Ishikawa (cell line): ENCODE results near the gene RHOF.

Source experiments
- CEBPB ChIP-seq: IDR thresholded peaks from 2 replicates; pipeline ENCODE4 v1.6.1; 2012
- CREB1 ChIP-seq: IDR thresholded peaks from 2 replicates; pipeline ENCODE4 v1.6.1; 2012; ENCODE audit warnings: low read depth
- EGR1 ChIP-seq: IDR thresholded peaks from 2 replicates; pipeline ENCODE4 v1.6.1; 2012
- EP300 ChIP-seq: IDR thresholded peaks from 2 replicates; pipeline ENCODE4 v1.6.1; 2012; ENCODE audit warnings: borderline replicate concordance
- FOXM1 ChIP-seq: IDR thresholded peaks from 2 replicates; pipeline ENCODE4 v1.6.1; 2012; ENCODE audit warnings: low read depth, borderline replicate concordance
- NFIC ChIP-seq: IDR thresholded peaks from 2 replicates; pipeline ENCODE4 v1.6.1; 2012
- RAD21 ChIP-seq: IDR thresholded peaks from 2 replicates; pipeline ENCODE4 v1.6.1; 2012; ENCODE audit warnings: low read depth
- TAF1 ChIP-seq: IDR thresholded peaks from 2 replicates; pipeline ENCODE4 v1.6.1; 2012; ENCODE audit warnings: low read depth, mild to moderate bottlenecking
- TCF12 ChIP-seq: IDR thresholded peaks from 2 replicates; pipeline ENCODE4 v1.6.1; 2012; ENCODE audit warnings: low read depth
- TEAD4 ChIP-seq: IDR thresholded peaks from 2 replicates; pipeline ENCODE4 v1.6.1; 2012
- YY1 ChIP-seq: IDR thresholded peaks from 2 replicates; pipeline ENCODE4 v1.6.1; 2012; ENCODE audit warnings: low read depth
- ZBTB7A ChIP-seq: IDR thresholded peaks from 2 replicates; pipeline ENCODE4 v1.6.1; 2012; ENCODE audit warnings: low read depth
- TF ChIP-seq, protein P1 (sequence below): IDR thresholded peaks from 2 replicates; pipeline ENCODE4 v1.6.1; 2012; ENCODE audit warnings: low read depth, mild to moderate bottlenecking
- TF ChIP-seq, protein P2 (sequence below): IDR thresholded peaks from 2 replicates; pipeline ENCODE4 v1.6.1; 2012
- TF ChIP-seq, protein P3 (sequence below): IDR thresholded peaks from 2 replicates; pipeline ENCODE4 v1.6.1; 2012

The RHOF gene

GRCh38 chr12:121784460-121784859, 9.0 kb downstream of the RHOF start:
- TF ChIP-seq CREB1 (no peak), YY1 (no peak), RAD21 (no peak), FOXM1 (no peak), CEBPB (no peak), EGR1 (no peak), TAF1 (no peak), TCF12 (no peak), EP300 (no peak), TEAD4 (no peak), ZBTB7A (no peak), NFIC (no peak)
- TF ChIP-seq, protein P1, sequence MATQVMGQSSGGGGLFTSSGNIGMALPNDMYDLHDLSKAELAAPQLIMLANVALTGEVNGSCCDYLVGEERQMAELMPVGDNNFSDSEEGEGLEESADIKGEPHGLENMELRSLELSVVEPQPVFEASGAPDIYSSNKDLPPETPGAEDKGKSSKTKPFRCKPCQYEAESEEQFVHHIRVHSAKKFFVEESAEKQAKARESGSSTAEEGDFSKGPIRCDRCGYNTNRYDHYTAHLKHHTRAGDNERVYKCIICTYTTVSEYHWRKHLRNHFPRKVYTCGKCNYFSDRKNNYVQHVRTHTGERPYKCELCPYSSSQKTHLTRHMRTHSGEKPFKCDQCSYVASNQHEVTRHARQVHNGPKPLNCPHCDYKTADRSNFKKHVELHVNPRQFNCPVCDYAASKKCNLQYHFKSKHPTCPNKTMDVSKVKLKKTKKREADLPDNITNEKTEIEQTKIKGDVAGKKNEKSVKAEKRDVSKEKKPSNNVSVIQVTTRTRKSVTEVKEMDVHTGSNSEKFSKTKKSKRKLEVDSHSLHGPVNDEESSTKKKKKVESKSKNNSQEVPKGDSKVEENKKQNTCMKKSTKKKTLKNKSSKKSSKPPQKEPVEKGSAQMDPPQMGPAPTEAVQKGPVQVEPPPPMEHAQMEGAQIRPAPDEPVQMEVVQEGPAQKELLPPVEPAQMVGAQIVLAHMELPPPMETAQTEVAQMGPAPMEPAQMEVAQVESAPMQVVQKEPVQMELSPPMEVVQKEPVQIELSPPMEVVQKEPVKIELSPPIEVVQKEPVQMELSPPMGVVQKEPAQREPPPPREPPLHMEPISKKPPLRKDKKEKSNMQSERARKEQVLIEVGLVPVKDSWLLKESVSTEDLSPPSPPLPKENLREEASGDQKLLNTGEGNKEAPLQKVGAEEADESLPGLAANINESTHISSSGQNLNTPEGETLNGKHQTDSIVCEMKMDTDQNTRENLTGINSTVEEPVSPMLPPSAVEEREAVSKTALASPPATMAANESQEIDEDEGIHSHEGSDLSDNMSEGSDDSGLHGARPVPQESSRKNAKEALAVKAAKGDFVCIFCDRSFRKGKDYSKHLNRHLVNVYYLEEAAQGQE: no peak
- TF ChIP-seq, protein P2, sequence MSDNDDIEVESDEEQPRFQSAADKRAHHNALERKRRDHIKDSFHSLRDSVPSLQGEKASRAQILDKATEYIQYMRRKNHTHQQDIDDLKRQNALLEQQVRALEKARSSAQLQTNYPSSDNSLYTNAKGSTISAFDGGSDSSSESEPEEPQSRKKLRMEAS: no peak
- TF ChIP-seq, protein P3, sequence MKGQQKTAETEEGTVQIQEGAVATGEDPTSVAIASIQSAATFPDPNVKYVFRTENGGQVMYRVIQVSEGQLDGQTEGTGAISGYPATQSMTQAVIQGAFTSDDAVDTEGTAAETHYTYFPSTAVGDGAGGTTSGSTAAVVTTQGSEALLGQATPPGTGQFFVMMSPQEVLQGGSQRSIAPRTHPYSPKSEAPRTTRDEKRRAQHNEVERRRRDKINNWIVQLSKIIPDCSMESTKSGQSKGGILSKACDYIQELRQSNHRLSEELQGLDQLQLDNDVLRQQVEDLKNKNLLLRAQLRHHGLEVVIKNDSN: no peak

GRCh38 chr12:121783766-121784165, 9.7 kb downstream of the RHOF start:
- TF ChIP-seq FOXM1: no peak
- TF ChIP-seq, protein P2: no peak
- TF ChIP-seq TEAD4: no peak
- TF ChIP-seq RAD21: no peak
- no peak for TF ChIP-seq CREB1

GRCh38 chr12:121781998-121782979, 11.2 kb downstream of the RHOF start:
- no peak for TF ChIP-seq TAF1
- TF ChIP-seq TEAD4: no peak
- no peak for TF ChIP-seq CREB1
- TF ChIP-seq EP300: no peak

GRCh38 chr12:121781484-121781997, 11.9 kb downstream of the RHOF start:
- TF ChIP-seq ZBTB7A: no peak
- no peak for TF ChIP-seq TEAD4
- no peak for TF ChIP-seq CEBPB
- TF ChIP-seq FOXM1: no peak
- no peak for TF ChIP-seq TCF12
- TF ChIP-seq, protein P3: no peak
- no peak for TF ChIP-seq YY1
- TF ChIP-seq EGR1: no peak
- TF ChIP-seq, protein P2: no peak
- no peak for TF ChIP-seq NFIC
- no peak for TF ChIP-seq TAF1
- TF ChIP-seq CREB1: no peak
- TF ChIP-seq, protein P1: no peak

DNA sequence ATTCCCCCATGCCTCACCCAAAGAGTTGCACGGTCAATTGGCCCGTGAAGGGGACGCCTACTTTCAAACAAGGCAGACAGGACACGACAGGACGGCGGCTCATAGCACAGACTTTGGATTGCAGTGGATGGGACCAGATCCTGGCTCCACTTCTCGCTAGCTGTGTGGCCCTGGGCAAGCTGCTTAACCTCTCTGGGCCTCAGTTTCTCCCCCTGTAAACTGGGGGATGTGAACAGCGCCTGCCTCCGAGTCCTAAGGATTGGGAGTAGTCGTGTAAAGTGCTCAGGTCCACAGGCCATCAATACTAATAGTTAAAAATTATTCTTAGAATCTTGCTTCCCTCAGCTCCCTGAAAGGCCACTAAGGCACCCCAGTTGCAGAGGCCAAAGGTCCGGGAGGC, 13.1 kb downstream of the RHOF start:
- TF ChIP-seq NFIC (no peak), TCF12 (no peak), TEAD4 (no peak), YY1 (no peak), CREB1 (no peak)

DNA sequence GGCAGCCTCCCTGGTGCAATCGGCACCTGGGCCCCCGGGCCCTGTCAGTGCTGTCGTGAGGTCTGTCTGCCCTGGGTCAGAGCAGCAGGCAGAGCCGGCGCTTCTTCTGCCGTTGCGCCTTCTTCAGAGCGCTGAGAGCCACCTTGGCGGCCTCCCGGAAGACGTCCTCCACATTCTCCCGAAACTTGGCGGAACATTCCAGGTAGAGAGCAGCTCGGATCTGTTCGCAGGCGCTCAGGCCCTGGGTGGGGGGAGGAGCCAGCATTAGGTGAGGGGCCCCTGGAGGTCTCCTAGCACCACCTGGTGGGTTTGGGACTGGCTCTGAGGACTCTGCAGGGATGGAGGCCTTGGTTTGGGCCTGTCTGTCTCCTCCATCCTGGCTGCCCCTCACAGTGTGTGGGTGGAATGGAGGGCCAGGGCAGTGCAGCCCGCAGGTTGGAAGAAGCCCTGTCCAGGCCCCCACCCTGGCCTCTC, 14.0 kb downstream of the RHOF start:
- TF ChIP-seq EP300 (no peak), CREB1 (no peak), YY1 (no peak), FOXM1 (no peak), ZBTB7A (no peak)
